ENCODE data around the gene MYCBPAP. TPM values are rescaled to one million over a fixed set of nuclear protein-coding genes. Genes with fewer than 3 reads are reported as not detected.

The MYCBPAP gene
- total and polyA plus RNA-seq, 7 donors = 0.05 to 0.99 (median 0.27) TPM; not detected in 2

DNA sequence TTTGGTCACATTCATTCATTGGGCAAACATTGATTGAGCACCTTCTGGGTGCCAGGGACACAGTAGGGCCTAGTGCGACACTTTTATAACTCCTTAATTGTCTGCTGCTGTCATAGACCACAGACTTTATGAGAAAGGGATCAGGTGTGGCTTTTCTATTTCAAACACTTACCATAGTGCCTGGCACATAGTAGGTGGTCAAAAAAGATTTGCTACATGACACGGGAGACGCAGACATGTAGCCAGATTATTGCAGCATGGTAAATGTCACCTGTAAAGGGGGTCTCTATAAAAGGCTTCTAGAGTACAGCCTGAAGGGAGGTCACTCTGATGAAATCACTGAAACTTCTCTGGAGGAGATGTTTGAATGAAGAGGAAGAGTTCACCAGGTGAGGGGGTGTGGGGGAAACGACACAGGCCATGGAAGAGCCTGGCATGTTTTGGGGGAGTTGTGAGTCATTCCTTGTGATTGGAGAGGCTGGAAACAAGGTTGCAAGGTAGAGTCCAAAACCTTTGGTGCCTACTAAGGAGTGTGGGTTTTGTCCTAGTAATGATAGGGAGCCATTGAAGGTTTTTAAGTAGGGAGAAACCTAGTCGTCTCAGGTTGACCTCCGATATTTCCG is 28.0 kb upstream of the MYCBPAP start:
- no peak for ATAC-seq
- Histone ChIP-seq H3K9me3 (no peaks in the 10 kb centered on the region), H3K4me3 (peak overlapping the region; percentile 93), H3K36me3 (ENCODE audit: insufficient read depth in 1 of 2, low read depth in 1 of 2) (peaks cover 0 to 50% of the 10 kb centered on the region in 2 donors), H3K4me1 (peaks cover 37% of the 10 kb centered on the region), H3K27me3 (ENCODE audit: insufficient read depth in 3 of 3, low read length in 2 of 3) (no peaks in the 10 kb centered on the region), H3K27ac (peak overlapping the region; percentile 96)
- TF ChIP-seq, protein P1, sequence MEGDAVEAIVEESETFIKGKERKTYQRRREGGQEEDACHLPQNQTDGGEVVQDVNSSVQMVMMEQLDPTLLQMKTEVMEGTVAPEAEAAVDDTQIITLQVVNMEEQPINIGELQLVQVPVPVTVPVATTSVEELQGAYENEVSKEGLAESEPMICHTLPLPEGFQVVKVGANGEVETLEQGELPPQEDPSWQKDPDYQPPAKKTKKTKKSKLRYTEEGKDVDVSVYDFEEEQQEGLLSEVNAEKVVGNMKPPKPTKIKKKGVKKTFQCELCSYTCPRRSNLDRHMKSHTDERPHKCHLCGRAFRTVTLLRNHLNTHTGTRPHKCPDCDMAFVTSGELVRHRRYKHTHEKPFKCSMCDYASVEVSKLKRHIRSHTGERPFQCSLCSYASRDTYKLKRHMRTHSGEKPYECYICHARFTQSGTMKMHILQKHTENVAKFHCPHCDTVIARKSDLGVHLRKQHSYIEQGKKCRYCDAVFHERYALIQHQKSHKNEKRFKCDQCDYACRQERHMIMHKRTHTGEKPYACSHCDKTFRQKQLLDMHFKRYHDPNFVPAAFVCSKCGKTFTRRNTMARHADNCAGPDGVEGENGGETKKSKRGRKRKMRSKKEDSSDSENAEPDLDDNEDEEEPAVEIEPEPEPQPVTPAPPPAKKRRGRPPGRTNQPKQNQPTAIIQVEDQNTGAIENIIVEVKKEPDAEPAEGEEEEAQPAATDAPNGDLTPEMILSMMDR (IDR thresholded peaks at IDR 0.05) = no peak
- WGBS, 3 donors = 81 to 90% (median 82%) methylated on average over 7 of the region's 7 CpGs
- DNase-seq = no peak
- intact Hi-C loops (cut with DNase I) = loop anchor here (2.0 to 10.0 kb wide), 5 partner anchors 63 to 355 kb away; partner anchors contain the start of genes WFIKKN2 (in 2 of the 2), ANKRD40 (in 1 of the 2) and SPATA20 (in 1 of the 2)

DNA sequence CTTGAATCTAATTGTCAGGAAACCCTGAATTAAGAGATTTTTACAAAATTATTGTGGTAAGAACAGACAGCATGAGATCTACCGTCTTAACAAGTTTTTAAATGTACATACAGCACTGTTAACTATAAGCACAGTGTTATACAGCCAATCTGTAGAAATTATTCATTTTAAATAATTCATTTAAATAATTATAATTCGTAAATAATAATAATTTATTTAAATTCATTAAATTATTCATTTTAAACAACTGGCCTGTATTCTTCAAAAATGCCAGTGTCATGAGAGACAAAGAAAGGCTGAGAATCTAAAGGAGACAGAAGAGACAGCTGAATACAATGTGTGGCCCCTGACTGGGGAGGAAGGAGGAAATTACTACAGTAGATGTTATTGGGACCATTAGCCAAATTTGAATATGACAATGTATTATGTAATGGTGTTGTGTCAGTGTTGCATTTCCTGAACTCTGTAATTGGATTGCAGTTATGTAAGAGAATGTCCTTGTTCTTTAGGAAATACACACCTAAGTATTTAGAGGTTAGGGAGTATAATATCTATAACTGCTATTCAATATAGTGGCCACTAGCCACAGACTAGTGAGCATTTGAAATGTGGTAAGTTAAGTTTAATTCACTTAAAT is 27.3 kb upstream of the MYCBPAP start:
- no peak for DNase-seq
- H3K27me3 ChIP-seq (ENCODE audit: insufficient read depth in 3 of 3, low read length in 2 of 3) = no peaks in the 10 kb centered on the region
- ATAC-seq = no peak
- 81 to 91% (median 89%) methylated on average over 2 of the region's 2 CpGs for WGBS, 3 donors
- intact Hi-C loops (cut with DNase I) = loop anchor here (2.0 to 10.0 kb wide), 5 partner anchors 62 to 354 kb away; partner anchors contain the start of genes WFIKKN2 (in 2 of the 2), ANKRD40 (in 1 of the 2) and SPATA20 (in 1 of the 2)
- H3K4me1 ChIP-seq = peaks cover 37% of the 10 kb centered on the region
- H3K27ac ChIP-seq = peak overlapping the region; percentile 96
- TF ChIP-seq, protein P1 (IDR thresholded peaks at IDR 0.05) = no peak
- no peaks in the 10 kb centered on the region for H3K9me3 ChIP-seq
- no peak overlapping the region for H3K4me3 ChIP-seq
- H3K36me3 ChIP-seq (ENCODE audit: insufficient read depth in 1 of 2, low read depth in 1 of 2) = peaks cover 0 to 58% of the 10 kb centered on the region in 2 donors

DNA sequence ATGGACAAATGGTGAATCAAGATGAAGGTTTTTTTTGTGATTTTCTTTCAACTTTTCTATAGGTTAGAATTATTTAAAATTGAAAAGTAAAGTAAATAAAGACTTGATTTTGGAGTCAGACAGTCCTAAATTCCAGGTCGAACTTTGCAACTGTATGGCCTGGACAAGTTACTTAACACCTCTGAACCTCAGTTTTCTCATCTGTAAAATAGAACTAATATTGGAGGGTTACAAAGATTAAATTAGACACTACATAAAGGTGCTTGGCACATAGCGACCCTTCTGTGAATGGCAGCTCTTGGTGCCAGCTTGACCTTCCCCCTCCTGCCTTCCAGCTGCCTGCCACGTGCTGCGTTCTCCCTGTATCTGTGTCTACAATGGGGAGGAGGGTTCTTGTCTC is 26.6 kb upstream of the MYCBPAP start:
- Histone ChIP-seq H3K36me3 (ENCODE audit: insufficient read depth in 1 of 2, low read depth in 1 of 2) (peaks cover 0 to 64% of the 10 kb centered on the region in 2 donors), H3K4me1 (peaks cover 37% of the 10 kb centered on the region), H3K27ac (peak overlapping the region; percentile 96), H3K9me3 (no peaks in the 10 kb centered on the region), H3K27me3 (ENCODE audit: insufficient read depth in 3 of 3, low read length in 2 of 3) (no peaks in the 10 kb centered on the region), H3K4me3 (no peak overlapping the region)
- DNase-seq (no peak), ATAC-seq (no peak)
- intact Hi-C loops (cut with DNase I) = loop anchor here (2.0 to 10.0 kb wide), 5 partner anchors 61 to 353 kb away; partner anchors contain the start of genes WFIKKN2 (in 2 of the 2), ANKRD40 (in 1 of the 2) and SPATA20 (in 1 of the 2)
- WGBS, 3 donors = 57 to 79% (median 66%) methylated on average over 4 of the region's 4 CpGs
- TF ChIP-seq, protein P1 (IDR thresholded peaks at IDR 0.05) = no peak

DNA sequence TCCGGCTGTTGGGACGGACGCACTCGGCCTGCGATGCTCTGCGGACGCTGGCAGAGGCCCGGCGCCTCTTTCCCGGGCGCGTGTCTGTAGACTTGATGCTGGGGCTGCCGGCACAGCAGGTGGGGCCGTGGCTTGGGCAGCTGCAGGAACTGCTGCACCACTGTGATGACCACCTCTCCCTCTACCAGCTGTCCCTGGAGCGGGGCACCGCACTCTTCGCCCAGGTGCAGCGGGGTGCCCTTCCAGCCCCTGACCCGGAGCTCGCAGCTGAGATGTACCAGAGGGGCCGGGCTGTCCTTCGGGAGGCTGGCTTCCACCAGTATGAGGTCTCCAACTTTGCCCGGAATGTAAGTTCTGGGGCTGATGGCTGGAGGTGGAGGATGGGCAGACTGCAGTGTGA is 26.1 kb upstream of the MYCBPAP start:
- Histone ChIP-seq H3K4me3 (no peak overlapping the region), H3K4me1 (peaks cover 37% of the 10 kb centered on the region), H3K27me3 (ENCODE audit: insufficient read depth in 3 of 3, low read length in 2 of 3) (no peaks in the 10 kb centered on the region), H3K9me3 (no peaks in the 10 kb centered on the region), H3K36me3 (ENCODE audit: insufficient read depth in 1 of 2, low read depth in 1 of 2) (peaks cover 0 to 69% of the 10 kb centered on the region in 2 donors), H3K27ac (peak overlapping the region; percentile 96)
- intact Hi-C loops (cut with DNase I) = loop anchor here (5.0 to 10.0 kb wide), 4 partner anchors 65 to 353 kb away; partner anchors contain the start of genes WFIKKN2 (in 2 of the 2), ANKRD40 (in 1 of the 2) and SPATA20 (in 1 of the 2)
- 76 to 87% (median 79%) methylated on average over 23 of the region's 23 CpGs for WGBS, 3 donors
- TF ChIP-seq, protein P1 (IDR thresholded peaks at IDR 0.05) = no peak
- DNase-seq = peak in 1 of 2 donors; percentile 57
- ATAC-seq = peak in 1 of 4 donors; percentile 0
